SK-MEL-5 (cell line): ENCODE measurements around the gene MUC21. TPM values are rescaled to one million over a fixed set of nuclear protein-coding genes. Genes with fewer than 3 reads are reported as not detected.
A peak's percentile ranks its signal among the peaks of the same experiment; 100 is the strongest.
"Not testable (repeated sequence)": the region's sequence is repeated elsewhere in the genome, so short reads cannot be mapped to it uniquely, and the experiment has no call there.

ENCODE experiments used
- DNase-seq: peaks from one replicate; pipeline ENCODE4 v3.0.0-alpha.2; 2016; ENCODE audit warnings: low read depth, low spot score
- in situ Hi-C: cut with HindIII; loops from 2 replicates; pipeline ENCODE4 v1.10.0; 2016; ENCODE audit warnings: low sequenced_read_pairs, high pct_unique_total_duplicates, low pct_unique_long_range_greater_than_20kb
- total RNA-seq: library from RNA; depleted of rRNA; stranded (reverse); fragments of >200 nt; shearing (Covaris generic); gene quantifications from 2 replicates; pipeline ENCODE4 v1.2.3, GENCODE V29; 2014

The MUC21 gene
- total RNA-seq, 1 experiment from 2014 or later, result not detected

DNA sequence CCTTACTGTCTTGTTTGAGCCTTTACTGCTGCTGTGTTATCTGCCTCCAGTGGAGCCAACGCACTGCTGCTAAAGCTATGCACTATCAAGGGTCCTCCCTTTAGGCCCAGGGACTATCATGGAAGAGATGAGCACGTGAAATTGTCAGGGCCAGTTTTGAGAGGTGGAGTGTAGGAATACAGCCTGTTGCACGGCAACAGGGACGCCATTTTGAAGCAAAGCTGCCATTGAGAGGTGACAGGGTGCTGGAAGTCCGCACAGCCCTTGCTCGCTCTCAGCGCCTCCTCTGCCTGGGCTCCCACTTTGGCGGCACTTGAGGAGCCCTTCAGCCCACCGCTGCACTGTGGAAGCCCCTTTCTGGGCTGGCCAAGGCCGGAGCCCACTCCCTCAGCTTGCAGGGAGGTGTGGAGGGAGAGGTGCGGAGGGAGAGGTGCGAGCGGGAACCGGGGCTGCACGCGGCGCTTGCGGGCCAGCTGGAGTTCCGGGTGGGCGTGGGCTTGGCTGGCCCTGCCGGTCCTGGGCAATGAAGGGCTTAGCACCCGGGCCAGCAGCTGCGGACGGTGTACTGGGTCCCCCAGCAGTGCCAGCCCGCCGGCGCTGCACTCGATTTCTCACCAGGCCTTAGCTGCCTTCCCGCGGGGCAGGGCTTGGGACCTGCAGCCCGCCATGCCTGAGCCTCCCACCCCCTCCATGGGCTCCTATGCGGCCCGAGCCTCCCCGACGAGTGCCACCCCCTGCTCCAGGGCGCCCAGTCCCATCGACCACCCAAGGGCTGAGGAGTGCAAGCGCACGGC is 16.7 kb downstream of the MUC21 start:
- in situ Hi-C loops, DNase-seq: not testable (repeated sequence)

DNA sequence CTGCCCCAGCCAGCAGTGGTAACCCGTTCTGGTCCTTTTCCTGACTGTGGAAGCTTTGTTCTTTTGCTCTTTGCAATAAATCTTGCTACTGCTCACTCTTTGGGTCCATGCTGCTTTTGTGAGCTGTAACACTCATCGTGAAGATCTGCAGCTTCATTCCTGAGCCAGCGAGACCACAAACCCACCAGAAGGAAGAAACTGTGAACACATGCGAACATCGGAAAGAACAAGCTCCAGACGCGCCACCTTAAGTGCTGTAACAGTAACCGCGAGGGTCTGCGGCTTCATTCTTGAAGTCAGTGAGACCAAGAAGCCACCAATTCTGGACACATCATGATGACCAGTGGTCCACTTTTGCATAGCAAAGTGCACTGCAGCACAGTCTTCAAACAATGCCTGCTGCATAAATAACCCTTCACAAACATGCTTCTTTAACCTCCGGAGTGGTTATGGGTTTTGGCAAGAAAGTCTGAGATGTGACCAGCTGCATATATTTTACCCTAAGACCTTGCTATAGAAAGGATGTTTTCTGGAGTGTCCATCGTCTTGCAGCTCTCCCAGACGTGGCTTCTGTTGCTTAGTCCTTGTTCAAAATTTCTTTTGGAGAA is 17.9 kb downstream of the MUC21 start:
- no peak for DNase-seq
- in situ Hi-C loops, result no loop called here

DNA sequence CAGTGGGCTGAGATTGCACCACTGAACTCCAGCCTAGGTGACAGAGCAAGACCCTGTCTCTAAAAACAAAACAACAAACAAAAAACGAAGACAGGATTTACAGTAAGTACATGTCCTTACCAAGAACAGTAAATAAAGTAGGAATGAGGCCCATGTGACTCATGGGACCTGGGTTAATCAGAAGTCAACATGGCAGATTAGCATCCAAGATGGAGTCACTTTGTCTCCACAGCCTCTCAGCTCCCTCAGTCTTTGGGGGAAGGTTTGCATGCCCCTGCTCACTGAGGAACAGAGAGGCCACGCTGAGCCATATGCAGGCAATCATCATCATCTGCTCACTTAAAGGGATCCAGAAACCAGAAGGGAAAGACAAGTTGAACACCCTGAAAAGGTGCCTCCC is 19.0 kb downstream of the MUC21 start:
- in situ Hi-C loops, result no loop called here
- no peak for DNase-seq

DNA sequence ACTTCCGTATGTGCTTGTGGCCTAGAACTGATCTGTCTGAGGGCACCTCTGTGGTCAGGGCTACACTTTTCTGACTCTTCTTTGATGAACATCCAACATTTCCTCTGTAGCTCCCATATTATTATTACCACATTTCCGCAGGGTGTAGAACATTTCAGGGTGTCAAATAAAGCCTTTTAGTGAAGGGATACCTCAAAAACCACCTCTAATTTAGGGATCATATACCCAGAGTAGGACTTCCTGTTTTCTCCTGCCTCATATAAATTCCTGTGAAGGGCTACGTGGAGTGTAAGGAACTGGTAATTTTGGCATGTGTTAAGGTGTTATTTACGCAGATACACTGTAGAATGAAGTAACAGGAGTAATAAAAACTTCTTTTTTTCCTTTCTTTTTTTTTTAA is 21.3 kb downstream of the MUC21 start:
- in situ Hi-C loops, result no loop called here
- DNase-seq, result no peak

DNA sequence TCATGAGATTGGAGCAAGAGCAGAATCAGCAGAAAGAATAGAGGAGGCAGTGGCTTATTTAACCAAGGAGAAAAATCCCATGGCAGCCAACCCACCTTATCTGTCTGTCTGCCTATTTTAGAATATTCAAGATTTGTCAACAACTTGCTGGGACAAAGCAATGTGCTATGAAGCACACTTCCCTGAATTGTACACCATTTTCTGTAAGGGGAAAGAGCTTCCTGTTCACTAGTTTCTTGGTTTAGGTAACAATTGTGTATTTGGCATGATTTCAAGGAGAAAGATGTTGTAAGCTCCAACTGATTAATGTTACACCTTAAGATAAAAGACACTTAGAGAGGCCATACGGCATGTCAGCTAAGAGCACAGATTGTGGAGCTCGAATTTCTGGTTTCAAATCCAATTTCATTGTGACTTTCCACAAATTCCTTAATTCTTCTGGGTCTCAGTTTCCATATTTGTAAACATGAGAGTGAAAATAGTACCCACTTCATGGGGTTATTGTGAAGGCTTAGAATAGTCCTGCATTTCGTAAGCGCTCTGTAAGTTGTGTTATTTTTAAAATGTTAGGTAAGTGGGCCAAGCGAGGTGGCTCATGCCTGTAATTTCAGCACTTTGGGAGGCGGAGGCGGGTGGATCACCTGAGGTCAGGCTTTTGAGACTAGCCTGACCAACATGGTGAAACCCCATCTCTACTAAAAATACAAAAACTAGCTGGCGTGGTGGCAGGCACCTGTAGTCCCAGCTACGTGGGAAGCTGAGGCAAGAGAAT is 21.9 kb downstream of the MUC21 start:
- no peak for DNase-seq
- in situ Hi-C loops, result no loop called here

DNA sequence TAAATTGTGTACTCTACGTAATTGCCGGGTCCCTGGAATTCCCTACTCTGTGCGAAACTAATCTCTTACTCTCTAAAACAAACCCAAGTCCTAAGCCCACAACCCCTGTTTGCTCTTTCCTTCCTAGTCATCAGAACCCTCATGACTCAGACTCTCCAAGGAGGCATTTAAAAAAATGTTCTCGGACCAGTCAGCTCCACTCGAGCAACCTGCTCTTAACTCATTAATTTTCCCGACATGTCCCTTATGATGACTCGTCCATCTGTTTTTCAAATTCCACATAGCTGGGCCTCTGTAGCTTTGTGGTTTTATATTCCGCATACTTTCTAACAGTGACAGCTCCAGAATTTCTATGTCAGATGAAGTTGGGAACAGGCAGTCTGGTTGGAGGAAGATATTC is 24.2 kb downstream of the MUC21 start:
- DNase-seq, result no peak
- in situ Hi-C loops, result no loop called here

DNA sequence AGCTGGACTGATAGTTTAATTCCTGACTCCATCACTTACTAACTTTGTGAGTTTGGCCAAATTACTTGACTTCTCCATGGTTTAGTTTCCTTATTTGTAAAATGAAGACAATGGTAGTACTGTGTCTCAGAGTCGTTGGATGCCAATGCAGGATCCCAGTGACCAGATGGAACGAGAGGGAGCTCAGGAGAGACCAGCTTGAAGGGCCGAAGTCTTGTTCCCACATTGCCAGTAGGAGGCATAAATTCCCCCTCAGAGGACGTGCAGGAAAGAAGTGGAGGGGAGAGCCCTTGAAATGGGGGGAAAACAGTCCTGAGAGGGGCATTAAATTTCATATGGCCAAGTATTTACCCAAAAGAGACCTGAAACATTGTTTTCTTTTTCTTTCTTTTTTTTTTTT is 24.6 kb downstream of the MUC21 start:
- in situ Hi-C loops, result no loop called here
- peak; percentile 34 for DNase-seq

DNA sequence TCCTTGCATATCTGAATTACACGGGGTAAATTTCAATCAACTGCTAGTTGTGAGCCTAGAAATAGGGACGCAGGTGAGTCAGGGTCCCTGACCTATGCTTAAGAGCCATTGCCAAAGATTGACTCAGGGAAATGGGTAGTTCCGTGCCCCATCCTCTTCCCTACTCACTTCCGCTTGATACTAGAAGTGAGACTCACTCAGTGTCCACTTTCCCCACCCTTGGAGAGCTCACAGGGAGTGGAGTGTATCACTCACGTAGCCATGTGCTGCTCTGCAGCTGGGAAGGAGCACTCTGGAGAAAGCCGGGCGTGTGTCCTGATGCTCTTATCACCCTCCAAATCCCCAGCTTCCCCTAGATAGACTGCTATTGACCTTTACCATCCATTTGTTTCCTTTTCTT is 26.2 kb downstream of the MUC21 start:
- in situ Hi-C loops, result no loop called here
- no peak for DNase-seq

DNA sequence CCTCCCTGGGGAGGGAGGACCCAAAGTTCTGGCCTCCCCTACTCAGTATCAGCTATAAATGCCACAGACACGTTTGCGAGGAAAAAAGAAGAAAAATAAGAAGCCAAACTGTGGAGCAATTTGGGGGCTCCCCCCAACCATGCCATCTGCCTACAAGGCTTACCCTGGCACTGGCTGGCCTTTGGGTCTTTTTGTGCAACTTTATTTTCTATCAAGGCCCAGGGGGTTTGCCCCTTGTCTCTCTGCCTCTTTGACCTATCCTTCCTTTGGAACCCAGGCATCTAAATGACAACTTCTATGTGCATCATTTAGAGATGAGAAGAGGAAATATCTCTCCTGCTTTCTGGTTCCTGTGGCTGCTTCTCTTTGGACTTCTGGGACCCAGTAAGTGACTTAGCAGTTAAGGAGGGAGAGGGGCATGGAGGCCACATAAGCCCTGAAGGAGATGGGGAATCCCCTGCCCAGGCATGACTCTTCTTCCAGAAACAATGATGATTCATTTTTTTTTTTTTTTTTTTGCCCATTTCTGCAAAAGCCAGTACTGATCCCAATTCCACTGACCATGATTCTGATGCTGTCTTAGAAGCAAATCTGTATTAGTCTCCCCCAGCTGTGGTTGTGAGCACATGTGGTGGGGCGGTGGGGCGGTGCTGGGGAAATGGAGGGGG is 27.0 kb downstream of the MUC21 start, which contains the start of gene MUC22:
MUC22 (plus strand) TSS at position 82 of the 668 bp plus-strand sequence; CDS start at position 315, 233 bp downstream.
- no peak for DNase-seq
- in situ Hi-C loops, result no loop called here

DNA sequence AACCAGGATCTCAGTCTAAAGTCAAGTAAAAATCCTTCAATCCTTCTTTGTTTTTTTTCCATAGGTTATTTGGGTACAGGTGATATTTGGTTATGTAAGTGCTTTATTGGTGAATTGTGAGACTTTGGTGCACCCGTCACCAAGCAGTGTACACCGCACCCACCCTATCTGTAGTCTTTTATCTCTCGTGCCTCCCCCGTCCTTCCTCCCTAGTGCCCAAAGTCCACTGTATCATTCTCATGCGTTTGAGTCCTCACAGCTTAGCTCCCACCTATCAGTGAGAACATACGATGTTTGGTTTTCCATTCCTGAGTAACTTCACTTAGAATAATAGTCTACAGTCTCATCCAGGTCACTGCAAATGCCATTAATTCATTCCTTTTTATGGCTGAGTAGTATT is 27.6 kb downstream of the MUC21 start:
- no peak for DNase-seq
- in situ Hi-C loops, result no loop called here

DNA sequence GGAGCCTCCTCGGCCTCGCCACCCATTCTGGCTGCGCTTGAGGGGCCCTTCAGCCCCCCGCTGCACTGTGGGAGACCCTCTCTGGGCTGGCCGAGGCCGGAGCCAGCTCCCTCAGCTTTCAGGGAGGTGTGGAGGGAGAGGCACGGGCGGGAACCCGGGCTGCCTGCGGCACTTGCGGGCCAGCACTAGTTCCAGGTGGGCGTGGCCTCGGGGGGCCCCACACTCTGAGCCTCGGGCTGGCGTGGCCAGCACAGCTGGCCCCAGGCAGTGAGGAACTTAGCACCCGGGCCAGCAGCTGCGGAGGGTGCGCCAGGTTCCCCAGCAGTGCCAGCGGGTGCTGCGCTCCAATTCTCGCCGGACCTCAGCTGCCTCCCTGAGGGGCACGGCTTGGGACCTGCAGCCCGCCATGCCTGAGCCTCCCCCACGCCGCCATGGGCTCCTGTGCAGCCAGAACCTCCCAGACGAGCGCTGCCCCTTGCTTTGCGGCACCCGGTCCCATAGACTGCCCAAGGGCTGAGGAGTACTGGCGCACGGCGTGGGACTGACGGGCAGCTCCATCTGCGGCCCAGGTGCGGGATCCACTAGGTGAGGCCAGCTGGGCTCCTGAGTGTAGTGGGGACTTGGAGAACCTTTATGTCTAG is 33.3 kb downstream of the MUC21 start:
- no peak for DNase-seq
- in situ Hi-C loops, result no loop called here

DNA sequence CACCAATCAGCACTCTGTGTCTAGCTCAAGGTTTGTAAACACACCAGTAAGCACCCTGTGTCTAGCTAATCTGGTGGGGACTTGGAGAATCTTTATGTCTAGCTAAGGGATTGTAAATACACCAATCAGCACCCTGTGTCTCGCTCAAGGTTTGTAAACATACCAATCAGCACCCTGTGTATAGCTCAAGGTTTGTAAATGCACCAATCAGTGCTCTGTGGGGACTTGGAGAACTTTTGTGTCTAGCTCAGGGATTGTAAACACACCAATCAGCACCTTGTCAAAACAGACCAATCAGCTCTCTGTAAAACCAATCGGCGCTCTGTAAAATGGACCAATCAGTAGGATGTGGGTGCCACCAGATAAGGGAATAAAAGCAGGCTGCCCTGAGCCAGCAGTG is 33.9 kb downstream of the MUC21 start:
- in situ Hi-C loops, DNase-seq: not testable (repeated sequence)

DNA sequence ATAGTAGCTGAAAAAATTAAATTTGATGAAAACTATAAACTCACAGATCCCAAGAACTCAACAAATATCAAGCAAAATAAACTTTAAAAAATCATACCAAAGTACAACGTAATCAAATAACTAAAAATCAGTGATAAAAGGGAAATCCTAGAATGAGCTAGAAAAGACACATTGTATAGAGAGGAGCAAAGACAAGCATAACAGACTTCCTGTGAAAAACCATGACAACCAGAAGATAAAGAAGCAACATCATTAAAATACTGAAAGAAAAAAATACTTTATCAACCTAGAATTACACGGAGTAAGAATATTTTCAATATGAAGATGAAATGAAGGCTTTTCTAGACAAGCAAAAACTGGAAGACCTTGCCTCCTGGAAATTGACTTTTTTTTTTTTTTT is 36.5 kb downstream of the MUC21 start:
- in situ Hi-C loops, result no loop called here

DNA sequence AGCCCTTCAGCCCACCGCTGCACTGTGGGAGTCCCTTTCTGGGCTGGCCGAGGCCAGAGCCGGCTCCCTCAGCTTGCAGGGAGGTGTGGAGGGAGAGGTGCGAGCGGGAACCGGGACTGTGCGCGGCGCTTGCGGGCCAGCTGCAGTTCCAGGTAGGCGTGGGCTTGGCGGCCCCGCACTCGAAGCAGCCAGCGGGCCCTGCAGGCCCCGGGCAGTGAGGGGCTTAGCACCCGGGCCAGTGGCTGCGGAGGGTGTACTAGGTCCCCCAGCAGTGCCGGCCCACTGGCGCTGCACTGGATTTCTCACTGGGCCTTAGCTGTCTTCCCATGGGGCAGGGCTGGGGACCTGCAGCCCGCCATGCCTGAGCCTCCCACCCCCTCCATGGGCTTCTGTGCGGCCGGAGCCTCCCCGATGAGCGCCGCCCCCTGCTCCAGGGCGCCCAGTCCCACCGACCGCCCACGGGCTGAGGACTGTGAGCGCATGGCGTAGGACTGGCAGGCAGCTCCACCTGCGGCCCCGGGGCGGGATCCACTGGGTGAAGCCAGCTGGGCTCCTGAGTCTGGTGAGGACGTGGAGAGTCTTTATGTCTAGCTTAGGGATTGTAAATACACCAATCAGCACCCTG is 37.2 kb downstream of the MUC21 start:
- DNase-seq, in situ Hi-C loops: not testable (repeated sequence)

More for the DNA sequence above, 36.5 kb downstream of the MUC21 start:
- DNase-seq, result no peak

DNA sequence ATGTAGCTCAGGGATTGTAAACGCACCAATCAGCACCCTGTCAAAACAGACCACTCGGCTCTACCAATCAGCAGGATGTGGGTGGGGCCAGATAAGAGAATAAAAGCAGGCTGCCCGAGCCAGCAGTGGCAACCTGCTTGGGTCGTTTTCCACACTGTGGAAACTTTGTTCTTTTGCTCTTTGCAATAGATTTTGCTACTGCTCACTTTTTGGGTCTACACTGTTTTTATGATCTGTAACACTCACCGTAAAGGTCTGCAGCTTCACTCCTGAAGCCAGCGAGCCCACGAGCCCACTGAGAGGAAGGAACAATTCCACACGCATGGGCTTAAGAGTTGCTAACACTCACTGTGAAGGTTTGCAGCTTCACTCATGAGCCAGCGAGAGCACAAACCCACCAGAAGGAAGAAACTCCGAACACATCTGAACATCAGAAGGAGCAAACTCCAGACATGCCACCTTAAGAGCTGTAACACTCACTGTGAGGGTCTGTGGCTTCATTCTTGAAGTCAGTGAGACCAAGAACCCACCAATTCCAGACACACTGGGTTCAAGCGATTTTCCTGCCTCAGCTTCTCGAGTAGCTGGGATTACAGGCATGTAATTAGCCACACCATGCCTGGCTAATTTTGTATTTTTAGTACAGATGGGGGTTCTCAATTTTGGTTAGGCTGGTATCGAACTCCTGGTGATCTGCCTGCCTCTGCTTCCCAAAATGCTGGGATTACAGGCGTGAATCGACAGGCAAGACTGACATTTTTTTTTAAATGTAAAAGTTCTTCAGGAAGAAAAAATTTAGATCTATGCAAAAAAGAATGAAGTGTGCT is 38.4 kb downstream of the MUC21 start:
- DNase-seq, in situ Hi-C loops: not testable (repeated sequence)

DNA sequence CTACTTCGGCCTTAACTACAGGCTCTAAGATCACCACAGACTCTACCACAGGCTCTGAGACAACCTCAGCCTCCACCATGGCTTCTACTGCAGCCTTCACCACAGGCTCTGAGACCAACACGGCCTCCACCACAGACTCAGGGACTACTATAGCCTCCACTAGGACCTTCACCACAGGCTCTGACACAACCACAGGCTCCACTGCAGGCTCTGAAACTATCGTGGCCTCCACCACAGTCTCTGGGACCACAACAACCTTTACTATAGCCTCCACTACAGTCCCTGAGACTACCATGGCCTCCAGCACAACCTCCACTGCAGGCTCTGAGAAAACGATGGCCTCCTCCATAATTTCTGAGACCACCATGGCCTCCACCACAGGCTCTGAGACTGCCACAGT is 42.1 kb downstream of the MUC21 start:
- in situ Hi-C loops, result no loop called here
- DNase-seq, result no peak
